OCI-M2 (cell line): ENCODE results near the gene CLDN20.
"Not testable (repeated sequence)": the region's sequence is repeated elsewhere in the genome, so short reads cannot be mapped to it uniquely, and the experiment has no call there.

Experiments
- DNase-seq: peaks from one replicate; lab custom pipeline; 2025; ENCODE audit not compliant: unreplicated experiment; lab: John Stamatoyannopoulos, UW

CLDN20 gene, protein sequence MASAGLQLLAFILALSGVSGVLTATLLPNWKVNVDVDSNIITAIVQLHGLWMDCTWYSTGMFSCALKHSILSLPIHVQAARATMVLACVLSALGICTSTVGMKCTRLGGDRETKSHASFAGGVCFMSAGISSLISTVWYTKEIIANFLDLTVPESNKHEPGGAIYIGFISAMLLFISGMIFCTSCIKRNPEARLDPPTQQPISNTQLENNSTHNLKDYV

GRCh38 chr6:155263373-155264063, at the start of gene CLDN20:
Gene CLDN20 (plus strand): TSS chr6:155264013. CDS start chr6:155275720, 11,707 bp downstream.
- DNase-seq: no peak

DNA sequence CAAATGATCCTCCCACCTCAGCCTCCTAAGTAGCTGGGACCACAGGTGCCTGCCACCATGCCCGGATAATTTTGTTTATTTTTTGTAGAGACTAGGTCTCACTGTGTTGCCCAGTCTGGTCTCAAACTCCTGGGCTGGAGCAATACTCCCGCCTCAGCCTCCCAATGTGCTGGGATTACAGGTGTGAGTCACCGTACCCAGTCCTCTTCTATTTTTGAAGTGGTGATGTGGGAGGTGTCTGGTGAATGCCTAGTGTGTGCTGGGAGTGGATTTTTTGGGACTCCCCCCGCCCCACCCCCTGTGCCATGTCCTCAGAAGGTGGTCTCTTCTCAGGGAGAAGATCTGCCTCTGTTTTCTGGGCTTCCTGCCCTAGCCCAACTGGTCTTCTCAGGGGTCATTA, 47.9 kb upstream of the CLDN20 start:
- DNase-seq: no peak

GRCh38 chr6:155216312-155217046, 47.3 kb upstream of the CLDN20 start:
- no peak for DNase-seq

DNA sequence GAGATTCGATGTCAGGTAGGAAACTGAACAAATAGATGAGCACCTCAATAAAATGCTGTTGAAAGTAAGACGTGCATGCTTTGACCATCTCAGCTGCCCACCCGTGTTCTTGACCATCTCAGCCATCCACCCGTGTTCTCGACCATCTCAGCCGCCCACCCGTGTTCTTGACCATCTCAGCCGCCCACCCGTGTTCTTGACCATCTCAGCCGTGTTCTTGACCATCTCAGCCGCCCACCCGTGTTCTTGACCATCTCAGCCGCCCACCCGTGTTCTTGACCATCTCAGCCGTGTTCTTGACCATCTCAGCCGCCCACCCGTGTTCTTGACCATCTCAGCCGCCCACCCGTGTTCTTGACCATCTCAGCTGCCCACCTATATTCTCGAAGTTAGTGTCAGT, 45.1 kb upstream of the CLDN20 start:
- not testable (repeated sequence) for DNase-seq

GRCh38 chr6:155219299-155219698, 44.5 kb upstream of the CLDN20 start:
- DNase-seq: no peak

GRCh38 chr6:155219858-155220301, 43.9 kb upstream of the CLDN20 start:
- no peak for DNase-seq

GRCh38 chr6:155221086-155221485, 42.7 kb upstream of the CLDN20 start:
- no peak for DNase-seq

DNA sequence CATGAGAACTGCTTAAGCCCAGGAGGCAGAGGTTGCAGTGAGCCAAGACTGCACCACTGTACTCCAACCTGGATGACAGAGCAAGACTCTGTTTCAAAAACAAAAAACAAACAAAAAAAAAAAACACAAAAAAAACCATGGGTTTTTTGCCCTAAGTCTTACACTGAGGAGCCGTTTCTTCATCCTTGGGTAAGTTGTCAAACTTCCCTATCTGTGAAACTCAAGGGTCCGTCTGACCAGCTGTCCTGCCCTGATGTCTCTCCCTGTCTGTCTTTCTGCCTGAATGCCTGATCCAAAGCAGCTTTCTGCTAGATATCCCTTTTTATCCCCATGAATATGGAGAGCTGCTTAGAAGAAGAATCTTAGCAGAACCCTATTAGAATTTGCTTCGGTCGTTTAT, 41.3 kb upstream of the CLDN20 start:
- no peak for DNase-seq

GRCh38 chr6:155223646-155224451, 40.0 kb upstream of the CLDN20 start:
- no peak for DNase-seq

- no peak for DNase-seq
Observed at GRCh38 chr6:155224618-155225017, 39.2 kb upstream of the CLDN20 start.

DNA sequence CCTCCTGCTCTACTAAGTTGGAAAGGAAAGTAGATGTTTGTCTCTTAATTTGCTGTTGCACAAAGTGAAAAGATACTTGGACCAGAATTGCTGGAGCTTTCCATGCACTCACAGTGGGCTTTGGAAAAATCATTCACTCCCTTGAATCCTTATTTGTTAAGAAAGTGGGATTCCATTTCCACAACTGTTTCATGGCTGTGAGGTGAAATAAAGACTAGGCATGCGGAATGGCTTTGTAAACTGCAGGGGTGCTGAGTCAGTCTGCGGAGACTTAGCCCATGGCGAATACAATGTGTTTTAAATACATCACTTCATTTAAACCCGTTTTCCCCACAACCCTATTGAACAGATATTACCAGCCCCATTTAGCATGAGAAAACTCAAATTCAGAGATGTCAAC, 36.8 kb upstream of the CLDN20 start:
- no peak for DNase-seq

GRCh38 chr6:155228546-155229166, 35.2 kb upstream of the CLDN20 start:
- no peak for DNase-seq

DNA sequence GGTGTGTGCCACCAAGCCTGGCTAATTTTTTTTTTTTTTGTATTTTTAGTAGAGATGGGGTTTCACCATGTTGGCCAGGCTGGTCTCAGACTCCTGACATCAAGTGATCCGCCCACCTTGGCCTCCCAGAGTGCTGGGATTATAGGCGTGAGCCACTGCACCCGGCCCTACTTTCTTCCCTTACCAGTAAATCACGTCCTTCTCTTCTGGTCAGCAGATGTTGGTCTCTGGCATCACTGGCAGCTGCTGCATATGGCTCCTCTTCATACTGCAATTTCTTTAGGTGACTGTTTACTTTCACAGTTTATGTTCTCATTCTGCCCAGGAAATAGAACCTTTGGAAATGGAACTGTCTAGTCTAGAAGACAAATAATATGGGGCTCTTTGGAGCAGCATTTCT, 32.8 kb upstream of the CLDN20 start:
- not testable (repeated sequence) for DNase-seq

GRCh38 chr6:155232848-155233247, 31.0 kb upstream of the CLDN20 start:
- no peak for DNase-seq

DNA sequence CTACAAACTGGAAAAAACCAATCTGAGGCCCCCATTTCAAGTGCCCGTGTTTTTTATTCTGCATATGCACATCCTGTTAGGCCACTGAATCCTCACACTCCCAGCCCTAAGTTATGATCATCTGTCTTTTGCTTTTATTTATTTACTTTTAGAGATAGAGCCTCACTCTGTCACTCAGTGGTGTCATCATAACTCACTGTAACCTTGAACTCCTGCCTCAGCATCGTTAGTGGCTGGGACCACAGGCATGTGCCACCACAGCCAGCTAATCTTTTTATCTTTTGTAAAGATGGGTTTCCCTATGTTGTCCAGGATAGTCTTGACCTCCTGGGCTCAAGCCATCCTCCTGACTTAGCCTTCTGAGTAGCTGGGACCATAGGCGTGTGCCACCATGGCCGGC, 29.6 kb upstream of the CLDN20 start:
- no peak for DNase-seq

GRCh38 chr6:155234687-155235086, 29.1 kb upstream of the CLDN20 start:
- no peak for DNase-seq

DNA sequence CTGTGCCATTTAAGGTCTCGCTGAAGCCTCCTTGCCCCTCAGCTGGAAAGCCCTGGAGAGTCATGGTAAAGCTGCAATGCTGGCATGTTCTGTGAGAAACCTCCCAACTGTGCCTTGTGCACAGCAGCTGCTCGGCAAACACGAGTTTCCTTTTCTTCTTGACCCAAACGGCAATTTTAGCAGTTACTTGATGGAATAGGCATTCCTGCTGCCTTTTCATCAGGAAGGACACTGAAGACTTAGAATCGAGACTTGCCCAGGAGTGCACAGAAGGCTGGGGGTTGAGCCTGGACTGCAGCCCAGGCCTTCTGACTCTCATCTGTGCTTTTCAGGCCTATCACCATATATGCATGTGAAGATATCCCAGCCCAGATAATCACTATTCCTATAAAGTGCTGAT, 28.7 kb upstream of the CLDN20 start:
- DNase-seq: no peak

GRCh38 chr6:155237613-155238012, 26.2 kb upstream of the CLDN20 start:
- DNase-seq: no peak

DNA sequence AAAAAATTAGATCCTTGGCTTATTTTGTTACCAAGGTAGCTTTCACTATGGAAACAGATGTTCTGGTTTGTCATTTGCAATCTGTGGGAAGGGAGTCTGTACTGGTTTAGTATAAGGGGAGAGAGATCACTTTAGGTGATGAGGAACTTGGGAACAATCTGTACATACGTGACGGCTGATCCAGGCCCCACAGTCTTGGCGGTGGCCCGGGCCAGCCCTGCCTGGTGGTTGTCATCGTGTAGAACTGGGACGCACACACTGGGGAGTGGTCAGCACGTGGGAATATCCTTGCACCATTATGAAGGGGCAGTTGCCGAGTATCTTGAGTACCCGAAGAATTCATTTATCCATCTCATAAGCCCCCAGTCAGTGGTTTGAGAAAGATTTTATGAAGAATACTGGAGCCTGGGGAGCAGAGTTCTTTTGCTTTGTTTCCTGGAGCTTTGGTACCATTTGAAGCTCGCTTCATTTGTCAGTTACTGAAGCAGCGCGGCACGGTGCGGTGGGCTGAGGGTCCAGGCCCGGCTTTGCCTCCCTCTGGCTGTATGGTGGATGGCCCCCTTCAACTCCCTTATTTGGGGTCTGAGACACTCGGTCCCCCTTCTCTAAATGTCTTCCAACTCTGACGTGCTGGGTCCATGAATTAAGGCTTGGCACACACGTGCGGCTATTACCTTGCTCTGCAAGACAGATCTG, 22.8 kb upstream of the CLDN20 start:
- DNase-seq: no peak

- no peak for DNase-seq
Observed at GRCh38 chr6:155241966-155242365, 21.8 kb upstream of the CLDN20 start.
